ENCODE data around the gene KIF21A.

The KIF21A gene

GRCh38 chr12:39404000-39404399, 38.9 kb downstream of the KIF21A start:
- no peak for TF ChIP-seq CTCF (IDR thresholded peaks at IDR 0.05; ENCODE audit: low read depth, low read length, missing control alignments)
- DNase-seq (ENCODE audit: low read depth) = no peak
- H3K4me3 ChIP-seq (ENCODE audit: low read depth, low read length) = no peak overlapping the region

GRCh38 chr12:39403376-39403775, 39.5 kb downstream of the KIF21A start:
- H3K4me3 ChIP-seq (ENCODE audit: low read depth, low read length) = no peak overlapping the region
- DNase-seq (ENCODE audit: low read depth) = no peak
- TF ChIP-seq CTCF (IDR thresholded peaks at IDR 0.05; ENCODE audit: low read depth, low read length, missing control alignments) = no peak

- peak; percentile 7 for DNase-seq (ENCODE audit: low read depth)
- H3K4me3 ChIP-seq (ENCODE audit: low read depth, low read length) = no peak overlapping the region
- no peak for TF ChIP-seq CTCF (IDR thresholded peaks at IDR 0.05; ENCODE audit: low read depth, low read length, missing control alignments)
Observed at GRCh38 chr12:39402922-39403321, 40.0 kb downstream of the KIF21A start.

GRCh38 chr12:39401459-39401858, 41.5 kb downstream of the KIF21A start:
- DNase-seq (ENCODE audit: low read depth) = no peak
- TF ChIP-seq CTCF (IDR thresholded peaks at IDR 0.05; ENCODE audit: low read depth, low read length, missing control alignments) = no peak
- no peak overlapping the region for H3K4me3 ChIP-seq (ENCODE audit: low read depth, low read length)

- TF ChIP-seq CTCF (IDR thresholded peaks at IDR 0.05; ENCODE audit: low read depth, low read length, missing control alignments) = no peak
- no peak overlapping the region for H3K4me3 ChIP-seq (ENCODE audit: low read depth, low read length)
- DNase-seq (ENCODE audit: low read depth) = no peak
Observed at GRCh38 chr12:39395866-39396265, 47.1 kb downstream of the KIF21A start.

GRCh38 chr12:39393890-39394289, 49.0 kb downstream of the KIF21A start:
- no peak for DNase-seq (ENCODE audit: low read depth)
- no peak overlapping the region for H3K4me3 ChIP-seq (ENCODE audit: low read depth, low read length)

More at GRCh38 chr12:39393890-39394289, 49.0 kb downstream of the KIF21A start:
- TF ChIP-seq CTCF (IDR thresholded peaks at IDR 0.05; ENCODE audit: low read depth, low read length, missing control alignments) = no peak
